Panc1 (cell line): ENCODE measurements around the gene HS3ST3A1. TPM values are rescaled to one million over a fixed set of nuclear protein-coding genes. Genes with fewer than 3 reads are reported as not detected.

Experiments used
- ATAC-seq: fragments of 200-7000 bp; cut with Tn5 transposase; 2 replicates; pipeline ENCODE4 v1.9.1; 2020; ENCODE audit warnings: mild to moderate bottlenecking, moderate library complexity
- Bru-seq: library from RNA; stranded (reverse); fragments of 400-500 nt; gene quantifications from one replicate; lab custom pipeline; 2021; lab: Mats Ljungman, UMichigan
- BruChase-seq, 2 experiments: library from RNA; stranded (reverse); fragments of 400-500 nt; gene quantifications; one replicate each; lab custom pipeline; 2021; lab: Mats Ljungman, UMichigan
- BruUV-seq: library from RNA; stranded (reverse); fragments of 400-500 nt; replicated peaks from 2 replicates; lab custom pipeline; 2021; lab: Mats Ljungman, UMichigan
- CTCF ChIA-PET: fragments of 300-600 bp; sonication (Branson Sonifier 250); formaldehyde crosslinking; loops from one replicate; lab custom pipeline; 2022; ENCODE audit warnings: antibody characterized with exemption; lab: Charles Lee
- POLR2A ChIA-PET: fragments of 300-600 bp; sonication (Branson Sonifier 250); formaldehyde crosslinking; loops from one replicate; lab custom pipeline; 2022; ENCODE audit warnings: antibody characterized with exemption; lab: Charles Lee
- DNase-seq: peaks from one replicate; pipeline ENCODE4 v3.0.0-alpha.2; 2010; ENCODE audit warnings: low read depth, low spot score
- H3K27ac ChIP-seq: 2 replicates; pipeline ENCODE4 v1.5.1; 2011; ENCODE audit warnings: mild to moderate bottlenecking, low read length, inconsistent platforms
- H3K27me3 ChIP-seq: fragments of 200-500 bp; sonication (Bioruptor generic); 2 replicates; pipeline ENCODE4 v1.6.0; 2014; ENCODE audit warnings: low read length, inconsistent platforms; ENCODE audit not compliant: control insufficient read depth, insufficient read depth
- H3K36me3 ChIP-seq: fragments of 200-500 bp; sonication (Bioruptor generic); 2 replicates; pipeline ENCODE4 v1.5.1; 2014; ENCODE audit warnings: inconsistent platforms, mild to moderate bottlenecking, low read length, moderate library complexity; ENCODE audit not compliant: control insufficient read depth, insufficient read depth
- H3K4me1 ChIP-seq: 2 replicates; pipeline ENCODE4 v1.5.1; 2011; ENCODE audit warnings: inconsistent platforms, mild to moderate bottlenecking, low read length, moderate library complexity; ENCODE audit not compliant: control insufficient read depth, insufficient read depth
- H3K4me3 ChIP-seq, 2 experiments: 2 replicates each; pipeline ENCODE4 v1.5.1; 2011 to 2012; ENCODE audit warnings: low read depth in 2 of 2, low read length in 2 of 2, mild to moderate bottlenecking in 2 of 2, inconsistent platforms in 1 of 2, moderate library complexity in 1 of 2
- H3K9me3 ChIP-seq: fragments of 200-500 bp; sonication (Bioruptor generic); 2 replicates; pipeline ENCODE4 v1.5.1; 2014; ENCODE audit warnings: low read depth, mild to moderate bottlenecking, inconsistent platforms, low read length, moderate library complexity; ENCODE audit not compliant: control insufficient read depth, insufficient read depth
- CTCF ChIP-seq: fragments of 450-650 bp; IDR thresholded peaks from 2 replicates; pipeline ENCODE4 v1.5.1; 2017; ENCODE audit warnings: mild to moderate bottlenecking
- POLR2AphosphoS5 ChIP-seq: IDR thresholded peaks from 2 replicates; pipeline ENCODE4 v1.6.1; 2012; ENCODE audit warnings: mild to moderate bottlenecking, low read depth, low read length, moderate library complexity
- REST ChIP-seq, 2 experiments: IDR thresholded peaks; 2 replicates each; pipeline ENCODE4 v1.6.1; 2011 to 2012; ENCODE audit warnings: low read depth in 2 of 2, control low read depth in 1 of 2, low read length in 1 of 2, mild to moderate bottlenecking in 1 of 2, moderate library complexity in 1 of 2; ENCODE audit not compliant: insufficient read depth in 1 of 2
- SIN3A ChIP-seq: IDR thresholded peaks from 2 replicates; pipeline ENCODE4 v1.6.1; 2012; ENCODE audit warnings: low read depth, mild to moderate bottlenecking, low read length, moderate library complexity, borderline replicate concordance; ENCODE audit not compliant: insufficient read depth
- TCF7L2 ChIP-seq: IDR thresholded peaks from 2 replicates; pipeline ENCODE4 v1.6.1; 2011; ENCODE audit warnings: mild to moderate bottlenecking, low read depth, low read length, inconsistent platforms
- in situ Hi-C: cut with HindIII; loops from 2 replicates; pipeline ENCODE4 v1.10.0; 2016; ENCODE audit warnings: low sequenced_read_pairs, low pct_unique_long_range_greater_than_20kb
- intact Hi-C: fragments of 100-400 bp; cut with micrococcal nuclease; formaldehyde crosslinking; loops from one replicate; pipeline ENCODE4 v1.10.0; 2022; ENCODE audit not compliant: unreplicated experiment
- long read RNA-seq: library from polyadenylated mRNA; unstranded; transcript quantifications from one replicate; pipeline ENCODE4 v2.0.0, GENCODE V29; 2021; ENCODE audit not compliant: unreplicated experiment
- polyA plus RNA-seq: library from polyadenylated mRNA; unstranded; fragments of >200 nt; gene quantifications from one replicate; pipeline ENCODE4 v1.2.1, GENCODE V29; 2012; ENCODE audit warnings: missing spikeins; ENCODE audit not compliant: insufficient read length
- total RNA-seq: library from RNA; stranded (reverse); gene quantifications from one replicate; pipeline ENCODE4 v1.2.1, GENCODE V29; 2021; ENCODE audit not compliant: unreplicated experiment

Gene HS3ST3A1
- total RNA-seq (0.31 TPM), Bru-seq, nascent RNA (percentile 5 among the genes with signal in this experiment), BruChase-seq, experiment 1, labeled RNA remaining after a 2-hour chase (percentile 2 among the genes with signal in this experiment), BruChase-seq, experiment 2, labeled RNA remaining after a 6-hour chase (percentile 2 among the genes with signal in this experiment)
- polyA plus RNA-seq = not detected
- long read RNA-seq = 0 reads

GRCh38 chr17:13601776-13602551 lies at the start of gene HS3ST3A1:
Gene HS3ST3A1 (minus strand): TSS chr17:13601929. CDS start chr17:13601129, 800 bp downstream.
- ChIA-PET POLR2A (no interaction called here), CTCF (interaction anchor here (0.7 kb wide), 1 partner anchor 445 kb away, joined by 7 read pairs; no protein-coding TSS in a partner anchor)
- TF ChIP-seq TCF7L2 = no peak
- no peak for TF ChIP-seq REST (IDR thresholded peaks at IDR 0.05; ENCODE audit: insufficient read depth in 1 of 2, low read depth in 2 of 2, low read length in 1 of 2)
- TF ChIP-seq POLR2AphosphoS5 = no peak
- H3K4me1 ChIP-seq = no peaks in the 10 kb centered on the region
- H3K4me3 ChIP-seq = peak within 1 kb of the TSS in 1 of 2 experiments; percentile 37; a peak in 1 of 4 replicates
- H3K9me3 ChIP-seq = no peaks in the 10 kb centered on the region
- in situ Hi-C loops = no loop called here
- DNase-seq (no peak), ATAC-seq (no peak)
- intact Hi-C loops = no loop called here
- BruUV-seq = no TSS peak
- H3K36me3 ChIP-seq = no peaks in the 10 kb centered on the region
- peaks cover 5% of the 10 kb centered on the region; the same call in 1 of the 2 replicates for H3K27me3 ChIP-seq
- H3K27ac ChIP-seq = no peak within 1 kb of the TSS

- CTCF ChIA-PET = no interaction called here
- no peak for ATAC-seq
- no TSS peak for BruUV-seq
Measured at GRCh38 chr17:13650096-13650675, 48.5 kb upstream of the HS3ST3A1 start.

More at GRCh38 chr17:13650096-13650675, 48.5 kb upstream of the HS3ST3A1 start:
- Histone ChIP-seq H3K4me3 (no peak overlapping the region), H3K36me3 (no peaks in the 10 kb centered on the region), H3K27ac (no peak overlapping the region), H3K4me1 (no peaks in the 10 kb centered on the region), H3K27me3 (no peaks in the 10 kb centered on the region), H3K9me3 (no peaks in the 10 kb centered on the region)
- TF ChIP-seq CTCF (no peak), REST (IDR thresholded peaks at IDR 0.05; ENCODE audit: insufficient read depth in 1 of 2, low read depth in 2 of 2, low read length in 1 of 2) (no peak), TCF7L2 (no peak), POLR2AphosphoS5 (no peak), SIN3A (no peak)
- no peak for DNase-seq
- in situ Hi-C loops = no loop called here
- POLR2A ChIA-PET = no interaction called here
- intact Hi-C loops = no loop called here
